T-helper 17 cell (primary cell): ENCODE measurements around the gene CHD9. TPM values are rescaled to one million over a fixed set of nuclear protein-coding genes. Genes with fewer than 3 reads are reported as not detected.
A peak's percentile ranks its signal among the peaks of the same experiment; 100 is the strongest.

Experiments used
- ATAC-seq: fragments of 150-1000 bp; cut with Tn5 transposase; 2 replicates; pipeline ENCODE4 v1.10.0; 2021; ENCODE audit warnings: mild to moderate bottlenecking, moderate library complexity
- DNase-seq, 3 donors: peaks; one replicate each; pipeline versions ENCODE4 v3.0.0 to v3.0.0-alpha.2; 2020 to 2021
- H3K9me3 ChIP-seq: one replicate; pipeline ENCODE4 v1.7.0; 2013; ENCODE audit warnings: low read length, mild to moderate bottlenecking; ENCODE audit not compliant: control insufficient read depth, poor library complexity, severe bottlenecking
- H3K27ac Mint-ChIP-seq: one replicate; pipeline ENCODE4 v1.8.0; 2022; ENCODE audit warnings: mild to moderate bottlenecking, moderate library complexity, mixed read lengths
- H3K27me3 Mint-ChIP-seq: one replicate; pipeline ENCODE4 v1.8.0; 2022; ENCODE audit warnings: mixed read lengths
- H3K36me3 Mint-ChIP-seq: one replicate; pipeline ENCODE4 v1.8.0; 2022; ENCODE audit warnings: low read depth, mixed read lengths
- H3K4me1 Mint-ChIP-seq: one replicate; pipeline ENCODE4 v1.8.0; 2022; ENCODE audit warnings: mild to moderate bottlenecking, mixed read lengths
- H3K4me3 Mint-ChIP-seq: one replicate; pipeline ENCODE4 v1.8.0; 2022; ENCODE audit warnings: mild to moderate bottlenecking, moderate library complexity, mixed read lengths
- total RNA-seq, 4 donors: library from RNA in 2 of 4; stranded (reverse) in 2 of 4; gene quantifications; one replicate each; pipeline ENCODE4 v1.2.3 and lab custom pipeline; 2022 to 2026

CHD9 gene
- total RNA-seq, 2 donors from 2014 or later, result 32.4 to 33.3 TPM

GRCh38 chr16:53053967-53054669, 673 bp upstream of the CHD9 start:
- ATAC-seq (peak; percentile 29), DNase-seq (no peak)
- Mint-ChIP-seq H3K4me1 (peaks cover 13% of the 10 kb centered on the region), H3K36me3 (no peaks in the 10 kb centered on the region), H3K4me3 (peak overlapping the region; percentile 92), H3K27me3 (no peaks in the 10 kb centered on the region), H3K27ac (peak overlapping the region; percentile 27)
- no peaks in the 10 kb centered on the region for H3K9me3 ChIP-seq

GRCh38 chr16:53055541-53056391, 975 bp downstream of the CHD9 start:
- H3K9me3 ChIP-seq, result no peaks in the 10 kb centered on the region
- Mint-ChIP-seq H3K4me3 (peak overlapping the region; percentile 92), H3K27ac (peak overlapping the region; percentile 83), H3K36me3 (no peaks in the 10 kb centered on the region), H3K4me1 (peaks cover 13% of the 10 kb centered on the region), H3K27me3 (no peaks in the 10 kb centered on the region)
- DNase-seq (no peak), ATAC-seq (no peak)

DNA sequence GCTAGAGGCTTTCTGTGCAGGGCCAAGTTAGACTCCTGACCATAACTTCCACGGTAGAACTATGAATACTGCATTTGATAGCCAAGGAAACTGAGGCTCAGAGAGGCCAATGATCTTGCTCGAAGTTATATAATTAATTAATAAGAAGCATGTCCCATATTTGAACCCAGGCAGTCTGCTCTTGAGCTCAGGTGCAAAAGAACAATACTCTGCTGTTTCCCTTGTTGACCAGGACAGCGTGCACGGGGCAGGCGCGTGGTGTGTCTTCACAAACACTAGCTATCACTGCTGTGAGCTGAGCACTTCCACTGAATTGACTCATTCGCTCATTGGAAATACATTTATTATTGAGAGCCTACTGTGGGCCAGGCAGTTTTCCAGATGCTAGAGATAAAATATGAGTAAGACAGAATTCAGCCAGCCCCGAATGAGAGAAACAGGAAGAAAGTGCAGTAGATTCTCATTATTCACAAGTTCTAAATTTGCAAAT, 1.6 kb downstream of the CHD9 start:
- H3K9me3 ChIP-seq, result no peaks in the 10 kb centered on the region
- Mint-ChIP-seq H3K27me3 (no peaks in the 10 kb centered on the region), H3K27ac (no peak overlapping the region), H3K4me3 (no peak overlapping the region), H3K36me3 (no peaks in the 10 kb centered on the region), H3K4me1 (peaks cover 16% of the 10 kb centered on the region)
- no peak for DNase-seq
- no peak for ATAC-seq

DNA sequence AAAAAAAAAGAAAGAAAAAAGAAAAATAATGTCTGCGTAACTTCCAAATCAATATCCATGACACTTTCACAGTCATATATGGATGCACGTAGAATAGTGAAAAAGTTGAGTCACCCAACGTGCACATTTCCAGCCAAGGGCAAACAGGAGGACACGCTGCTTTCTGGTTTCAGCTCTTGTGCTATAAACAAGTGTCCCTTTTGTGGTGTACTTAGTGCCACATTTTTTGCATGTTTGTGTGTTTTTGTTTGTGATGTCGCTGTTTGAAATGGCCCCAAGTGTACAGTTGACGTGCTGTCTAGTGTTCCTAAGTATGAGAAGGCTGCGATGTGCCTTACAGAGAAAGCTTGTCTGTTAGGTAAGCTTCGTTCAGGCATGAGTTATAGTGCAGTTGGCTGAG, 2.9 kb downstream of the CHD9 start:
- H3K4me1 Mint-ChIP-seq, result peaks cover 21% of the 10 kb centered on the region
- DNase-seq (no peak), ATAC-seq (no peak)

DNA sequence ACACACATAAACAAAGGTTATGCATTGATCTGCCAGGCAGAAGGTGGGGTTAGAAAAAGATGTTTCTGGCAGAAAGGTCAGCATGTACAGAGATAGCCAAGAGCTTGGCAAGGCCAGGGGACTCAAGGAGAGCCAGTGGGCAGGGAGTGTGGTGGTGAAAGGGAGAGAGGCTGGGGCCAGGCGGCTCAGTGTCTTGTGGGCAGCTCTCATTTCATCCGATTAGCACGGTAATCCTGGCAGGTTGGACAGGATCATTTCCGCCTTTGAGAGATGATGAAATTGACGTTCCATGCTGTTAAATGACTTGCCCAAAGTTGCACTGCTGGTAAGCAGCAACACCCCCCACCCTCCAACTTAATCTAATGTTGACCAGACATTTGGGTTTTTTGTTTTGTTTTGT, 3.6 kb downstream of the CHD9 start:
- Mint-ChIP-seq H3K4me3 (no peak overlapping the region), H3K27me3 (no peaks in the 10 kb centered on the region), H3K36me3 (no peaks in the 10 kb centered on the region), H3K27ac (peak overlapping the region; percentile 57), H3K4me1 (peaks cover 21% of the 10 kb centered on the region)
- ATAC-seq, result no peak
- DNase-seq, result no peak
- no peaks in the 10 kb centered on the region for H3K9me3 ChIP-seq

More for the DNA sequence above, 2.9 kb downstream of the CHD9 start:
- H3K27me3 Mint-ChIP-seq, result no peaks in the 10 kb centered on the region
- H3K27ac Mint-ChIP-seq, result no peak overlapping the region
- no peaks in the 10 kb centered on the region for H3K36me3 Mint-ChIP-seq
- no peaks in the 10 kb centered on the region for H3K9me3 ChIP-seq
- H3K4me3 Mint-ChIP-seq, result no peak overlapping the region

DNA sequence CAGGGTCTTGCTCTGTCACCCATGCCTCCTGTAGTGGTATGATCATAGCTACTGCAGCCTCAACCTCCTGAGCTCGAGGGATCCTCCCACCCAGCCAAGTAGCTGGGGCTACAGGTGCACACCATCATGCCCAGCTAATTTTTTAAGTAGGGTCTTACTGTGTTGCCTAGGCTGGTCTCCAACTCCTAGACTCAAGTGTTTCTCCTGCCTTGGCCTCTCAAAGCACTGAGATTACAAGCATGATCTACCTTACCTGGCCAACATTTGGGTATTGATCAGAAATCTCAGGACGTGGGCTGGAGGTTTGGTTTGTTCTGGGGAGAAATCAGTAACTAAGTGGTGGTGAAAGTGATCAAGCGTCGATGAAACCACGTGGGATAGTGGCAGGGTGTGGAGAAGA, 4.1 kb downstream of the CHD9 start:
- H3K36me3 Mint-ChIP-seq, result no peaks in the 10 kb centered on the region

DNA sequence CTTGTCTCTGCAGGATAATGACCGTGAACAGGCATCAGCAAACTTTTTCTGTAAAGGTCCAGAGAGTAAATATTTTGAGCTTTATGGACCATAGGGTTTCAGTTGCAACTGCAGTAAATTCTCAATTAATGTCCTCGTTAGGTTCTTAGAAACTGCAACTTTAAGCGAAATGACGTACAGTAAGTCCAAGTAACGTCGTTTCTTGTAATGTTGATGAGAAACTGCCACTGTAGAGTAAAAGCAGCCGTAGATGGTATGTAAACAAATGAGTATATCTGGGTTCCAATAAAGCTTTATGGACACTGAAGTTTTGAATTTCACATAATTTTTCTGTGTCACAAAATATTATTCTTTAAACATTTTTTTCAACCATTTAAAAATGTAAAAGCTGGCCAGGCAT, 4.9 kb downstream of the CHD9 start:
- H3K27ac Mint-ChIP-seq, result no peak overlapping the region
- ATAC-seq, result no peak
- H3K9me3 ChIP-seq, result no peaks in the 10 kb centered on the region
- no peaks in the 10 kb centered on the region for H3K27me3 Mint-ChIP-seq
- H3K4me3 Mint-ChIP-seq, result no peak overlapping the region
- no peak for DNase-seq
- no peaks in the 10 kb centered on the region for H3K36me3 Mint-ChIP-seq
- peaks cover 17% of the 10 kb centered on the region for H3K4me1 Mint-ChIP-seq

More for the DNA sequence above, 4.1 kb downstream of the CHD9 start:
- Mint-ChIP-seq H3K27me3 (no peaks in the 10 kb centered on the region), H3K27ac (peak overlapping the region; percentile 57), H3K4me1 (peaks cover 21% of the 10 kb centered on the region), H3K4me3 (no peak overlapping the region)
- DNase-seq (no peak), ATAC-seq (no peak)
- no peaks in the 10 kb centered on the region for H3K9me3 ChIP-seq

DNA sequence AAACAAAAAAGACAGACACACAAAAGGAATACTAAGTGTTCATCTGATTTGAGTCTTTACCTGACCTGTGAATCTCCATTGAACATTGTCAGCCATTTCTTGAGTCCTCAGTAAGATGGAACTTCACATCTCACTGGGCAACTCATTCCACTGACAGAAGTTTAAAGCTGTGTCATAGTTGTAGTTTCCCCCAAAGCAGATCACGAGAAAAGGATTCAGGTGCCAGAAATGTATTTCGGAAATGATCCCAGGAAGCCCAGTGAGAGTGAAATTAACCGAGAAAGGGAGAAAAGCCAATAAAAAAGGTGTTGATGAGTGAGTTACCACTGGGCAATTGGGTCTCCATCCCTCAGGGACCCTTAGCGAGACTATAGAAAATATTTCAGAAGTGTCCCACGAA, 6.5 kb downstream of the CHD9 start:
- H3K36me3 Mint-ChIP-seq, result no peaks in the 10 kb centered on the region
- no peak for ATAC-seq
- no peaks in the 10 kb centered on the region for H3K9me3 ChIP-seq
- DNase-seq, result no peak
- no peaks in the 10 kb centered on the region for H3K27me3 Mint-ChIP-seq
- H3K4me1 Mint-ChIP-seq, result peaks cover 15% of the 10 kb centered on the region
- peak overlapping the region; percentile 7 for H3K4me3 Mint-ChIP-seq
- no peak overlapping the region for H3K27ac Mint-ChIP-seq

- peak overlapping the region; percentile 7 for H3K4me3 Mint-ChIP-seq
- H3K4me1 Mint-ChIP-seq, result peaks cover 15% of the 10 kb centered on the region
- H3K36me3 Mint-ChIP-seq, result no peaks in the 10 kb centered on the region
- no peaks in the 10 kb centered on the region for H3K9me3 ChIP-seq
- H3K27me3 Mint-ChIP-seq, result no peaks in the 10 kb centered on the region
- DNase-seq (no peak), ATAC-seq (peak; percentile 76)
- peak overlapping the region; percentile 57 for H3K27ac Mint-ChIP-seq
Observed at GRCh38 chr16:53061701-53062159, 6.9 kb downstream of the CHD9 start.

GRCh38 chr16:53064081-53064578, 9.3 kb downstream of the CHD9 start:
- Mint-ChIP-seq H3K4me3 (peak overlapping the region; percentile 25), H3K36me3 (no peaks in the 10 kb centered on the region), H3K4me1 (peaks cover 19% of the 10 kb centered on the region), H3K27ac (peak overlapping the region; percentile 73), H3K27me3 (no peaks in the 10 kb centered on the region)
- no peak for DNase-seq
- H3K9me3 ChIP-seq, result no peaks in the 10 kb centered on the region
- no peak for ATAC-seq

DNA sequence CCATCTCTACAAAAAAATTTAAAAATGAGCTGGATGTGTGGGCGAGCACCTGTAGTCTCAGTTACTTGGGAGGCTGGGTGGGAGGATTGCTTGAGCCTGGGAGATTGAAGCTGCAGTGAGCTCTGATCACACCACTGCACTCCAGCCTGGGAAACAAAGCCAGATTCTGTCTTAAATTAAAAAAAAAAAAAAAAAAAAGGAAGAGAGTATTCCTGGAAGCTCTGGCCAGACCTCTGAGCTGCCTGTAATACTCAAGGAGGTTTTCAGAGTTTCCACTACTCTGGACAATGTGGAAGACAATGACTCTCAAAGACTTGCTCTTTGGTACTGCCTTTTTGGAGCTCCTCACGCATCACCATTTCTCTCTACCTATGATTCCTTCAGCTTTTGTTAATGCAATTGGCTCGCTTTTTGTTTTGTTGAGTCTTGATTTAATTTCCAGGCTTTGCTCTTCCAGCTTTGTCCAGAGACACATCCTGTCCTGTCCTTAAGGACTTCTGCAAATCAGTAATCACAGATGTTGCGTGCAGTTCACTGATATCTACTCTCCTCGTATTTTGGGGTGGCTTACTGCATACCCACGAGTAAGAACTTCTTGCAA, 10.8 kb downstream of the CHD9 start:
- no peak for DNase-seq
- H3K27me3 Mint-ChIP-seq, result no peaks in the 10 kb centered on the region
- no peaks in the 10 kb centered on the region for H3K9me3 ChIP-seq
- peak overlapping the region; percentile 73 for H3K27ac Mint-ChIP-seq
- no peaks in the 10 kb centered on the region for H3K36me3 Mint-ChIP-seq
- peaks cover 21% of the 10 kb centered on the region for H3K4me1 Mint-ChIP-seq
- no peak for ATAC-seq
- no peak overlapping the region for H3K4me3 Mint-ChIP-seq

- ATAC-seq, result no peak
- H3K4me1 Mint-ChIP-seq, result peaks cover 17% of the 10 kb centered on the region
- no peak for DNase-seq
- H3K27me3 Mint-ChIP-seq, result no peaks in the 10 kb centered on the region
- no peak overlapping the region for H3K4me3 Mint-ChIP-seq
- H3K27ac Mint-ChIP-seq, result peak overlapping the region; percentile 86
- no peaks in the 10 kb centered on the region for H3K9me3 ChIP-seq
- H3K36me3 Mint-ChIP-seq, result no peaks in the 10 kb centered on the region
Observed at GRCh38 chr16:53067675-53068074, 12.9 kb downstream of the CHD9 start.

DNA sequence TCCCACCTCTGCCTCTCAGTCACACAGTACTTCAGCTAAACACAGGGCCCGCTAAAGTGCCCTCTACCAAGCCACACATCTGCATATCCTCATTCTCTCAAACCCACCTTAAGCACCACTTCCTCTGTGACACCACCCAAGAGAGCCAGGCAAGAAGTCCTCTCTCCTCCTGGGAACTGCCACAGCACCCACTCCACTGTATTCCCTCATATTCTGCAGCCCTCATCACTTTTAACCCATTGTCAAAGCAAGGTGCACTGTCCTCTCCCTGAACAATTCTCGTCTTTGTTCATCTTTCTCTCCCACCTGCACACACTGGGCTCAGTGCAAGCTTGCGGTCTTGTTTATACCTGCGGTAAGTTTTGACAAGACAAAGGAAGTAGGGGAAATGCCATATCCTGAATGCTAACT, 13.6 kb downstream of the CHD9 start:
- Mint-ChIP-seq H3K27ac (peak overlapping the region; percentile 86), H3K36me3 (no peaks in the 10 kb centered on the region), H3K4me1 (peaks cover 17% of the 10 kb centered on the region), H3K27me3 (no peaks in the 10 kb centered on the region), H3K4me3 (peak overlapping the region; percentile 73)
- DNase-seq (no peak), ATAC-seq (peak; percentile 61)
- no peaks in the 10 kb centered on the region for H3K9me3 ChIP-seq
